Uterus (tissue), 2 donors: ENCODE results near the gene PASK.

Source experiments
- POLR2A ChIP-seq, 2 donors: fragments of 450-650 bp; IDR thresholded peaks; one replicate each; pipeline ENCODE4 v1.6.1; 2016; ENCODE audit warnings: antibody characterized with exemption in 2 of 2, mild to moderate bottlenecking in 1 of 2, moderate library complexity in 1 of 2
- TF ChIP-seq, protein P1 (sequence below), 4 experiments: fragments of 200-600 bp in 2 of 4; fragments of 450-650 bp in 2 of 4; sonication (generic) in 2 of 4; IDR thresholded peaks; one replicate each; pipeline ENCODE4 v1.5.1; 2016 to 2019; ENCODE audit warnings: antibody characterized with exemption in 4 of 4, mild to moderate bottlenecking in 2 of 4, moderate library complexity in 1 of 4

DNA sequence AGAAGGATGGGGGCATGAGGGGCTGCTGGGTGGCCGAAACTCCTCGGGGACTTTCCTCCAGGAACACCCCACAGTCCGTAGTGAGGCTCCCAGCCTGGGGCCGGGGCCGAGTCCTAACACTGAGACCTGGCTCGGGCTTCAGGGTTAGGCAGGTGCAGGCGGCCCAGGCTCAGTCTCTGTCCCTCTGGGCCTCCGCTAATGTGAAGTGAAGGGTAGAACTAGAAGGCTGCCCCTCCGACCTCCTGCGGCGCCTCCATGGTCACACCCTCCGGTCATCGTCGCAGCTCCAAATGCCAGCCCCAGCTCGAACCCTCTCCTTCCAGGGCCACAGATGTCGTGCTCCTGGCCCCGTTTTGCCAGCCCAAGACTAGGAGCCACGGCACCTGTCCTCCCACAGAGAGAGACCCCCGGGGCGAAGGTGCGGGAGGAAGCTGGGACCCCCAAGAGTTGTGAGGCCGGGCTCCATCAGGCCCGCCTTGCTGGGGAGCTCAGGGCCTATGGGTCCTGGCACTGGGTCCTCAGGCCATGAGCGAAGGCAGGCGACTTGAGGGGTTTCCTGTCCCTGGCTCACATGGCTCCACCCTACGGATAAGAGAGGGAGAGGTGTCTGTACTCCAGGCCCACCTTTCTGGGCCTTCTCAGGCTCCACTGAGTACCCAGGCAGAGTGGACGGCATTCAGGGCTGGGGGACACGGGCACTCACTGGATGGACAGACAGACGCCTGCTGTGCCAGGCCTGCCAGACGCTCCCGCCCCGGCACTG lies 40.0 kb upstream of the PASK start:
- TF ChIP-seq, protein P1, sequence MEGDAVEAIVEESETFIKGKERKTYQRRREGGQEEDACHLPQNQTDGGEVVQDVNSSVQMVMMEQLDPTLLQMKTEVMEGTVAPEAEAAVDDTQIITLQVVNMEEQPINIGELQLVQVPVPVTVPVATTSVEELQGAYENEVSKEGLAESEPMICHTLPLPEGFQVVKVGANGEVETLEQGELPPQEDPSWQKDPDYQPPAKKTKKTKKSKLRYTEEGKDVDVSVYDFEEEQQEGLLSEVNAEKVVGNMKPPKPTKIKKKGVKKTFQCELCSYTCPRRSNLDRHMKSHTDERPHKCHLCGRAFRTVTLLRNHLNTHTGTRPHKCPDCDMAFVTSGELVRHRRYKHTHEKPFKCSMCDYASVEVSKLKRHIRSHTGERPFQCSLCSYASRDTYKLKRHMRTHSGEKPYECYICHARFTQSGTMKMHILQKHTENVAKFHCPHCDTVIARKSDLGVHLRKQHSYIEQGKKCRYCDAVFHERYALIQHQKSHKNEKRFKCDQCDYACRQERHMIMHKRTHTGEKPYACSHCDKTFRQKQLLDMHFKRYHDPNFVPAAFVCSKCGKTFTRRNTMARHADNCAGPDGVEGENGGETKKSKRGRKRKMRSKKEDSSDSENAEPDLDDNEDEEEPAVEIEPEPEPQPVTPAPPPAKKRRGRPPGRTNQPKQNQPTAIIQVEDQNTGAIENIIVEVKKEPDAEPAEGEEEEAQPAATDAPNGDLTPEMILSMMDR (IDR thresholded peaks at IDR 0.05) = no peak
- TF ChIP-seq POLR2A (IDR thresholded peaks at IDR 0.05) = no peak
